Upper lobe of left lung (tissue), 4 donors: ENCODE results near the gene DOK4.

Source experiments
- CTCF ChIP-seq, 6 experiments: fragments of 450-650 bp in 4 of 6; fragments of 200-600 bp in 2 of 6; sonication (generic) in 2 of 6; IDR thresholded peaks; one replicate each; pipeline ENCODE4 v1.5.1; 2016 to 2019; ENCODE audit warnings: antibody characterized with exemption in 6 of 6
- EP300 ChIP-seq, 4 donors: sonication (generic); formaldehyde crosslinking; IDR thresholded peaks; one replicate each; pipeline ENCODE4 v1.5.1; 2017; ENCODE audit warnings: antibody characterized with exemption in 4 of 4, control low read depth in 2 of 4
- POLR2A ChIP-seq, 4 donors: fragments of 450-650 bp; IDR thresholded peaks; one replicate each; pipeline ENCODE4 v1.5.1; 2016 to 2017; ENCODE audit warnings: antibody characterized with exemption in 4 of 4, mild to moderate bottlenecking in 2 of 4
- POLR2AphosphoS5 ChIP-seq, 2 donors: sonication (generic); formaldehyde crosslinking; IDR thresholded peaks; one replicate each; pipeline ENCODE4 v1.5.1; 2017; ENCODE audit warnings: antibody characterized with exemption in 2 of 2

GRCh38 chr16:57426356-57426755 lies 59.9 kb downstream of the DOK4 start:
- TF ChIP-seq EP300 (IDR thresholded peaks at IDR 0.05) (no peak), CTCF (IDR thresholded peaks at IDR 0.05) (no peak), POLR2A (IDR thresholded peaks at IDR 0.05) (no peak), POLR2AphosphoS5 (IDR thresholded peaks at IDR 0.05) (no peak)
